Kidney (tissue), 14 donors: Measurements from ENCODE around the gene ATP8A2. TPM values are rescaled to one million over a fixed set of nuclear protein-coding genes. Genes with fewer than 3 reads are reported as not detected.

Experiments
- DNase-seq, 5 donors: peaks; one replicate each; pipeline ENCODE4 v3.0.0-alpha.2; 2013 to 2020
- FAIRE-seq: peaks from 2 replicates; lab custom pipeline; 2012; peaks lifted over from hg19 to GRCh38; lab: Jason Lieb, UNC
- H3K27ac ChIP-seq, 2 donors: one replicate each; pipeline ENCODE4 v1.7.0; 2013; ENCODE audit warnings: low read depth in 2 of 2, low read length in 2 of 2, inconsistent platforms in 1 of 2
- H3K27me3 ChIP-seq: one replicate; pipeline ENCODE4 v1.7.1; 2013; ENCODE audit warnings: low read length, inconsistent platforms; ENCODE audit not compliant: control insufficient read depth, insufficient read depth
- H3K36me3 ChIP-seq, 3 donors: one replicate each; pipeline versions ENCODE4 v1.7.0 to v1.7.1; 2013; ENCODE audit warnings: low read length in 3 of 3, control low read depth in 1 of 3, inconsistent platforms in 1 of 3; ENCODE audit not compliant: insufficient read depth in 3 of 3, control insufficient read depth in 2 of 3
- H3K4me1 ChIP-seq, 3 donors: one replicate each; pipeline versions ENCODE4 v1.7.0 to v1.7.1; 2013; ENCODE audit warnings: low read length in 3 of 3, inconsistent platforms in 1 of 3, low read depth in 1 of 3; ENCODE audit not compliant: control insufficient read depth in 2 of 3, insufficient read depth in 2 of 3
- H3K4me3 ChIP-seq, 3 donors: one replicate each; pipeline versions ENCODE4 v1.7.0 to v1.8.1; 2013; ENCODE audit warnings: low read length in 3 of 3, control low read depth in 1 of 3, inconsistent platforms in 1 of 3
- H3K9ac ChIP-seq, 3 donors: one replicate each; pipeline versions ENCODE4 v1.7.0 to v1.7.1; 2013; ENCODE audit warnings: low read length in 3 of 3, control low read depth in 1 of 3, inconsistent platforms in 1 of 3
- H3K9me3 ChIP-seq, 3 donors: one replicate each; pipeline versions ENCODE4 v1.7.0 to v1.7.1; 2013; ENCODE audit warnings: low read length in 3 of 3, control low read depth in 1 of 3, inconsistent platforms in 1 of 3; ENCODE audit not compliant: control insufficient read depth in 2 of 3, insufficient read depth in 1 of 3
- intact Hi-C: fragments of 100-400 bp; cut with DNase I; formaldehyde crosslinking; loops from one replicate; pipeline ENCODE4 v1.11.1; 2022
- polyA plus RNA-seq: library from polyadenylated mRNA; stranded (reverse); fragments of 350-450 nt; fragmentation: Illumina TruSeq; extraction: RNeasy Lipid Tissue Mini Kit (QIAGEN cat#74804); gene quantifications from one replicate; pipeline ENCODE4 v1.2.3, GENCODE V29; 2014; ENCODE audit warnings: low read depth, low replicate concordance; ENCODE audit not compliant: insufficient read depth
- total RNA-seq: library from RNA; stranded (reverse); fragmentation: NEBNext Ultra II Directional; extraction: Animal tissue kit (Norgen Biotek cat#: 25700); gene quantifications from one replicate; pipeline ENCODE4 v1.2.1, GENCODE V29; 2021
- TF ChIP-seq, protein P1 (sequence below): IDR thresholded peaks from 3 replicates; pipeline ENCODE4 v1.5.1; 2012; ENCODE audit warnings: mild to moderate bottlenecking, moderate library complexity, borderline replicate concordance; ENCODE audit not compliant: insufficient read depth; ENCODE audit errors: extremely low read depth
- donor health status: control.
- donor health status: control.
- donor health status: control.
- donor health status: control.
- donor health status: control.
- donor health status: DM: yes; HTN: yes; CAD: no.
- donor health status: Normal renal cell carcinoma (clear cell type).

ATP8A2 gene
- total and polyA plus RNA-seq, 2 donors from 2014 or later, result 0.50 to 0.73 TPM

DNA sequence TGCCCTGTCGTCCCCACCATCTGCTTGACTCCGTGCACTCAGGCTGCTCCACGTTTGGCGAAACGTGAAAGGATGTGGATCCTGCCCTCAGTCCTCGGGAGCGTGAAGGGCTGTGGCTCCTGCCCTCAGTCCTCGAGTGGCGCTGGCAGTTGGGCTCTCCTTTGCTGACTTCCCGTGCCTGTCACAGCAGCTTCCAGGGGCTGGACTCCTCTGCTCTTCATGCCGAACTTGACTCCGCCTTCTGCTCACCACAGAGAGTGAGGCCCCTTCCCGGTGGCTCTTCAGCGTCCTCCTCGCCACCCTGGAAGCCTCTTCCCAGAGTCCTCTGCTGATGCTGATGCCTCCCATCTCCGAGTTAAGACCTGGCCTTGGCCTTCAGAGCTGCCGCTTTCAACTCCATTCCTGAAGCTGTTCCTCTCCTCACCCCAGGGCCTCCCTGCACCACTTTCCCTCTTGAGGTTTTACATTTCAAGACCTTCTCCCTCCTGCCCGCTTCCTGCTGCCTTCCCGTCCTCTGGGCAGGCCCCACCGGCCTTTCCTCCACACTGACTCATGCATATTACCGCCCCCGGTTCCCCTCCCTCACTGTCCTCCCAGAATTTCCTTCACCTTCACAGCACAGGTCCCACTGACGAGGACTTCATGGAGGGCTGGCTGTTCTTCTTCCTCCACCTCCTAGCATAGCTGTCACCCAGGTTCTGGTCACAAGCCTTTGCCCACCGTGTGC lies 568.4 kb downstream of the ATP8A2 start:
- Histone ChIP-seq H3K36me3 (no peaks in the 10 kb centered on the region), H3K27ac (no peak overlapping the region), H3K9me3 (no peaks in the 10 kb centered on the region), H3K4me3 (no peak overlapping the region), H3K9ac (no peak overlapping the region), H3K4me1 (no peaks in the 10 kb centered on the region), H3K27me3 (no peaks in the 10 kb centered on the region)
- intact Hi-C loops, result no loop called here
- no peak for DNase-seq
- TF ChIP-seq, protein P1, sequence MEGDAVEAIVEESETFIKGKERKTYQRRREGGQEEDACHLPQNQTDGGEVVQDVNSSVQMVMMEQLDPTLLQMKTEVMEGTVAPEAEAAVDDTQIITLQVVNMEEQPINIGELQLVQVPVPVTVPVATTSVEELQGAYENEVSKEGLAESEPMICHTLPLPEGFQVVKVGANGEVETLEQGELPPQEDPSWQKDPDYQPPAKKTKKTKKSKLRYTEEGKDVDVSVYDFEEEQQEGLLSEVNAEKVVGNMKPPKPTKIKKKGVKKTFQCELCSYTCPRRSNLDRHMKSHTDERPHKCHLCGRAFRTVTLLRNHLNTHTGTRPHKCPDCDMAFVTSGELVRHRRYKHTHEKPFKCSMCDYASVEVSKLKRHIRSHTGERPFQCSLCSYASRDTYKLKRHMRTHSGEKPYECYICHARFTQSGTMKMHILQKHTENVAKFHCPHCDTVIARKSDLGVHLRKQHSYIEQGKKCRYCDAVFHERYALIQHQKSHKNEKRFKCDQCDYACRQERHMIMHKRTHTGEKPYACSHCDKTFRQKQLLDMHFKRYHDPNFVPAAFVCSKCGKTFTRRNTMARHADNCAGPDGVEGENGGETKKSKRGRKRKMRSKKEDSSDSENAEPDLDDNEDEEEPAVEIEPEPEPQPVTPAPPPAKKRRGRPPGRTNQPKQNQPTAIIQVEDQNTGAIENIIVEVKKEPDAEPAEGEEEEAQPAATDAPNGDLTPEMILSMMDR, result no peak
- no peak for FAIRE-seq

DNA sequence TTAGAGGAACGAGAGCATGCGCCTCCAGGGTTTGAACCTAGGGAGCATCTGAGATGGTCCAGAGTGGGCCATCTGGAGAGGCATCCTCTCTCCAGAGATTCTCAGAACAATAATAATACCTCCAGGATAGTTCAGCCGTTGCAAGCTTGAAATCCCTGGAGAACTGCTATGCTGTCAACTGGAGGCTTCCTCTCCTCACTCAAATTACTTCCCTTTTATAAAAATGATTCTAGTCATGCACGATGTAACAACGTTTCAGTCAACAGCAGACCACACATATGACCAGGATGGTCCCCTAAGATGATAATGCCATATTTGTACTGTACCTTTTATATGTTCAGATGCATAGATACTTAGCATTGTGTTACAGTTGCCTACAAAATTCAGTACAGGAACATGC lies 571.3 kb downstream of the ATP8A2 start:
- no peaks in the 10 kb centered on the region for H3K27me3 ChIP-seq
- FAIRE-seq, result no peak
- no peak overlapping the region for H3K9ac ChIP-seq
- no peak for DNase-seq
- H3K27ac ChIP-seq, result no peak overlapping the region
- no peaks in the 10 kb centered on the region for H3K4me1 ChIP-seq
- intact Hi-C loops, result no loop called here
- H3K9me3 ChIP-seq, result no peaks in the 10 kb centered on the region
- no peaks in the 10 kb centered on the region for H3K36me3 ChIP-seq
- H3K4me3 ChIP-seq, result no peak overlapping the region
- TF ChIP-seq, protein P1, result no peak

DNA sequence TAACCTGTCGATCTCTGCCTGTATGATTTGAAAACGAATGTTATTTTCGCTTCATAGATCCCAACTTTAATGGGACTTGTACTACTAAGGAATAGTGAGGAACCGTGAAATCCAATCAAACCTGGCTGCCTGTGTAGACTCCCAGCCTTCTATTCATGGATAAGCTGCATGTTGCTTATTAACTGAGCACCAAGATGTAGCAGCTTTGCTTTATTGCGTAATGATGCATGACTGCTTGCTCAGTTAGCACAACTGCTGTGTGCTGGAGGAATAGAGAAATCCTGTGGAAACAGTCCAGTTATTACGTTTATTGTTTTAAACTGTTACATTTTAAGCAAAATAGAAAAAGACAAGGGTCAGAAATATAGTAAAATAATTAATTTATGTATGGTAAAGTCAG lies 571.9 kb downstream of the ATP8A2 start:
- DNase-seq (peak in 2 of 5 donors; percentile 74 to 79), FAIRE-seq (peak; percentile 61)
- TF ChIP-seq, protein P1, result no peak
- Histone ChIP-seq H3K9ac (no peak overlapping the region), H3K27ac (no peak overlapping the region), H3K9me3 (no peaks in the 10 kb centered on the region), H3K27me3 (no peaks in the 10 kb centered on the region), H3K4me3 (no peak overlapping the region), H3K36me3 (no peaks in the 10 kb centered on the region), H3K4me1 (no peaks in the 10 kb centered on the region)
- intact Hi-C loops, result no loop called here

DNA sequence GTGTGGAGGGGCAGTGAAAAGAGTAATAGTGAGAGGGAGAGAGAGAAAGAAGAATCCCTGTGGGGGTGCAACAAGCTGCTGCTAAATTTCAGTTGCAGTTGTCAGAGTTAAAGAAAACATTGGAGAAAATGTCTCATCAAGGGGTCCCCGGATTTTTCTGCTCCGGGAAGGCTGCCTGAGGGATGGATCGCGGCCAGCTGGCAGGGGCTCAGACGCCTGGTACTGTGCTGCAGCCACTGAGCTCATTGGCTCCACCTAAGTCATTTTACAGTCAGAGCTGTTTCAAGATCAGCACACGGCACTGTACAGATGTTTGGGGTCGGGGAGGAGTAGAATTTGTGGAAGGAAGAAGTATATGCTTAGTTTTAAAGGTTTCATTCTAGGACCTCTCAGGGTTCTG lies 573.8 kb downstream of the ATP8A2 start:
- intact Hi-C loops, result no loop called here
- Histone ChIP-seq H3K9ac (no peak overlapping the region), H3K9me3 (no peaks in the 10 kb centered on the region), H3K27ac (no peak overlapping the region), H3K4me1 (no peaks in the 10 kb centered on the region), H3K36me3 (no peaks in the 10 kb centered on the region), H3K4me3 (no peak overlapping the region), H3K27me3 (no peaks in the 10 kb centered on the region)
- TF ChIP-seq, protein P1, result no peak
- FAIRE-seq (no peak), DNase-seq (no peak)
